Daoy (cell line): Measurements from ENCODE around the gene EXD2. TPM values are rescaled to one million over a fixed set of nuclear protein-coding genes. Genes with fewer than 3 reads are reported as not detected.
"Not testable (repeated sequence)": the region's sequence is repeated elsewhere in the genome, so short reads cannot be mapped to it uniquely, and the experiment has no call there.

Source experiments
- DNase-seq: peaks from one replicate; pipeline ENCODE4 v3.0.0-alpha.2; 2015; ENCODE audit warnings: low read depth
- total RNA-seq: library from RNA; depleted of rRNA; stranded (reverse); fragments of >200 nt; shearing (Covaris generic); gene quantifications from 2 replicates; pipeline ENCODE4 v1.2.3, GENCODE V29; 2014; rRNA removed

Gene EXD2
- total RNA-seq, 1 experiment from 2014 or later = 19.3 TPM

DNA sequence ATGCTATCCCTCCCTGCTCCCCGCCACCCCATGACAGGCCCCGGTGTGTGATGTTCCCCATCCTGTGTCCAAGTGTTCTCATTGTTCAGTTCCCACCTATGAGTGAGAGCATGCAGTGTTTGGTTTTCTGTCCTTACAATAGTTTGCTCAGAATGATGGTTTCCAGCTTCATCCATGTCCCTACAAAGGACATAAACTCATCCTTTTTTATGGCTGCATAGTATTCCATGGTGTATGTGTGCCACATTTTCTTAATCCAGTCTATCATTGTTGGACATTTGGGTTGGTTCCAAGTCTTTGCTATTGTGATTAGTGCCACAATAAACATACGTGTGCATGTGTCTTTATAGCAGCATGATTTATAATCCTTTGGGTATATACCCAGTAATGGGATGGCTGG, 86.1 kb downstream of the EXD2 start:
- not testable (repeated sequence) for DNase-seq

DNA sequence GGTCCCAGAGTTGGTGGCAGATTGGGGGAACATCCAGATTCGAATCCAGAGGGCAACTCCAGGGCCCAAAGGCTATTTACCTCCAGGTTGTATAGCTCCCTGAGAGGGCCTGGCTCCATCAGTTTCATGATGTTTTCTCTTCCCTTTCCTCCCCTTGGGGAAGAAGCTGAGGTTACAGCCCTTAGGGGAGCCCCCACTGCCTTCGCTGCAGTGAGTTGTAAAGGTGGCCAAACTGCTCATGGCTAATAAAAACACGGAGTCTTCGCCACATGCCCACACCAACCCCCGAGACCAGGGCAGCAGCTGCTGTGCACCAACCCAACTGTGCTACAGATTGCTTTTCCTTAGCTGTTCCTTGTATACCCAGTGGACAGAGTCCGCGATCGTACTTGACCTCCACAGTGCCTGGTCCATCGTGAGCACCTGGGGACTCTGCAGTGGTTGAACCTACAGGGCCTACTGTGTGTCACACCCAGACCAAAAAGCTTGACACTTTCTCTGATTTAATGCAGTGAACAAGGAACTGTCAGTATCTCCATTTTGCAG, 89.5 kb downstream of the EXD2 start:
- DNase-seq = no peak

DNA sequence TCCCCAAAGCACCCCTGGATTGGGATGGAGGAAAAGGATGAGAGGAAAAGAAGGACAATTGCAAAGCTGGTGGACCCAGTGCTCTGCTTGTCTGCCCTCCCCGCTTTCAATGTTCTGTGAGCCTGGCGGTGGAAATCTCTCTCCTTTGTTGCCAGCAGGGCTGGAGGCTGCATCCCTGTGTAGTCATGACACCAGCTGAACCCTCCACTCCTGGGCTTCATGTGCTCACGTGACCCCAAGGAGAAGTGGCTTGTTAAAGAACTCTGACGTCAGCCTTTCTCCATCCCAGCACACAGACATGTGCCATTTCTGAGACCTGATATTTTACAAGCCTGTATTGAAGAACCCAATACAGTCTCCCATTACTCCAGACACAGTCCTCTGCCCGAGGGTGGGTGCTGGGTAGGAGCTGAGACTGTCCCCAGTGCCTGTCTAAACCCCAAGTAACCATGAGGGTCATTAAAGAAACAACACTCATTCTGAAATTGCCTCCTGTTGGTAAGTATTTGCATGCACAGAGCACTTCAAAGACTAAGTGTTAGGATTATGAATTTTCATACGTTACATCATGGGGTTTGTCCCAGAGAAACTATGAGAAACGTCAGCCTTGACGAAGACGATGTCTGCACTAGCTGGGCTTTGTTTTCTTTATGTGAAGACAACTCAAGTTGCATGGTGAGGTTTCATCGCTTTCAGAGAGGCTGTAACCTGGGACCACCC, 90.3 kb downstream of the EXD2 start:
- DNase-seq = no peak

DNA sequence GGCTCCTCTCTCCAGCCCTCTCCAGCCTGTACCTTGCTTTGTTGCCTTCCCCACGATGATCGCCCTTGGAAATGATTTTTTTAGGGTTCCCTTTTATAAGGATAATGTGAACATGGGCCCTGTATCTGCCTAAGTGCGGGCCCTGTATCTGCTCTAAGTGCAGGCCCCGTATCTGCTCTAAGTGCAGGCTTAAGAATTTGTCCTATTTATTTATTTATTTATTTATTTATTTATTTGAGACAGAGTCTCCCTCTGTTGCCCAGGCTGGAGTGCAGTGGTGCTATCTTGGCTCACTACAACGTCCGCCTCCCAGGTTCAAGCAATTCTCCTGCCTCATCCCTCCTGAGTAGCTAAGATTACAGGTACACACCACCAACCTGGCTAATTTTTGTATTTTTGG, 91.2 kb downstream of the EXD2 start:
- DNase-seq = no peak

DNA sequence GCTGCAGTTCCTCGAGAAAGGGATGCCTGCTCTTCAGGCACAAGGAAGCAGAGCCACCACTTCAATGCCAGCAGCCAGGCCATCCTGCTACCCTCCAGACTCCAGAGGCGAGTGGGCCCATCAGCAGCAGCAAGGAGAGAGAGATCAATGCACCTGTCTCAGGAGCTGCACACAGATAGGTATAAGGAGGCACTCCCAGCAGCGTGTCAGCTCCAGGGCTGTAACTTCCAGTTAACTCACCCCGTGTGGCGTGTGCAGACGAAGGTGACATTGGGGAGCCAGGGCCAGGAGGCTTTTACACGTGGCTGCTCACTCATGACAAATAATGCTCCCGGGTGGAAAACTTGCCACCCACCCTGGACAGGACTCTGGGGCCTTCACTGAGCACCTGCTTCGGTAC, 92.9 kb downstream of the EXD2 start:
- no peak for DNase-seq

DNA sequence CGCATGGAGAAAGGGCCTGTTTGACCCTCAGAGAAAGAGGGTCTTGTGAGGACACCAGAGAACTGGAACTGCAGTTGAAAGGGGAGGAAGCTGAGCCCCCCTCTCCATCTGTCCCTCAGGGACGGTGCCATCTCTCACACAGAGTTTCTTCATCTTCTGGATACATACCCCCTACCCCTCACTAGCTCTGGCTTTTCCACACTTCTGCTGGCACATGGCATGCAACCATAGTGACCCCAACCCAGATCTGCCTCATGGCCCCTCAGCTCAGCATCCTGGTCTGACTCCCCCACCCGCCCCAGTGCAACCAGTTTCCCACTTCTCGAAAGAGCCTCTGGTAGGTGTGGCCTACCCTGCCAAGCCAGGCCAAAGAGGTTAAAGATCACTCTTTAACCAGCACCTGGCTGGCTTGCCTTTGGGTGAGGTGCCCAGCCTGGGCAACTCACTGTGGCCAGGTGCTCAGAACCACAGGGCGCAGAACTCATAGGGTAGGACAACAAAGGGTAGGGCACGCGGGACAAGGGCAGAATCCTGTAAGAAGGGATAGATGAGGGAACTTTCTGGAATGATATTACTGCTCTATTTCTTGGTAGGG, 94.5 kb downstream of the EXD2 start:
- DNase-seq = no peak

DNA sequence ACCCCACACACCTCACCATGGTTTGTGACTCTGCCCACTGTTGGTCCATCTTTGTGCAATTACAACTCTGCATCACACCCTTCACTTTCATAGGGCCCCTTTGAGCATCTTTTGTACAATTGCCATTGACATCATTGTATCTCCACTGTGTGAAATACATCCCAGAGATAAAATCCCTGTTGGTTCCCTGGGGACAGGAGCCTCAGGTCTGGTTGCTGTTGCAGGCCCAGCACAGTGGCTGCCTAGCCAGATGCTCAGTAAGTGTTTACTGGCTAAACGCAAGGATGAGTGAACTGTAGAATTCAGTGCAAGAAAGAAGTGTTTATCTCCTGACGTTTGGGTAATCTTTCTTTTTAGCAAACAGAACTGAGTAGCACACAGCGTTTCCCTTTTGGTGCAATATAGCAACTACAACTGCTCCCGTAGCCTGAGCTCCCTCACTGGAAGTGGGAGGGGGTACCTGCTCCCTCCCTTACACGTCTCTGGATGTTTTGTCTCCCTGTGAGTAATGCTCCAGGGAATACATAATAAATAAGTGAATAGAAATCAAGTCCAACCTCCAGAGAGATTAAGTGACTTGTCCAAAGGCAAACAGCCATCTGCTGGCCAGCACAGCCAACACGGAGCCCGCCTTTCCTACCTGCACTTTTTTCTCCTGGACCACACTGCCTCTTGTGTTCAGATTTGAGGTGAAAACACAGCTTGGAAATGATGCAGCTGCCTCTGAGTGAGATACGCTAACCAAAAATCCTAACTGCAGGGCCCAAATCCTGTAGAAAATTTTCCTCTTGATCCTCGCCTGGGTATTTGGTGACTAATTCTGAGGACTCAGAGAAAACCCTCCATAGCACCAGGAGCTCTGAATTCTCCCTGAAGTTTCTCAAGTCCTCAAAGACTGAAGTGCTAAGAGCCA, 96.1 kb downstream of the EXD2 start:
- no peak for DNase-seq

DNA sequence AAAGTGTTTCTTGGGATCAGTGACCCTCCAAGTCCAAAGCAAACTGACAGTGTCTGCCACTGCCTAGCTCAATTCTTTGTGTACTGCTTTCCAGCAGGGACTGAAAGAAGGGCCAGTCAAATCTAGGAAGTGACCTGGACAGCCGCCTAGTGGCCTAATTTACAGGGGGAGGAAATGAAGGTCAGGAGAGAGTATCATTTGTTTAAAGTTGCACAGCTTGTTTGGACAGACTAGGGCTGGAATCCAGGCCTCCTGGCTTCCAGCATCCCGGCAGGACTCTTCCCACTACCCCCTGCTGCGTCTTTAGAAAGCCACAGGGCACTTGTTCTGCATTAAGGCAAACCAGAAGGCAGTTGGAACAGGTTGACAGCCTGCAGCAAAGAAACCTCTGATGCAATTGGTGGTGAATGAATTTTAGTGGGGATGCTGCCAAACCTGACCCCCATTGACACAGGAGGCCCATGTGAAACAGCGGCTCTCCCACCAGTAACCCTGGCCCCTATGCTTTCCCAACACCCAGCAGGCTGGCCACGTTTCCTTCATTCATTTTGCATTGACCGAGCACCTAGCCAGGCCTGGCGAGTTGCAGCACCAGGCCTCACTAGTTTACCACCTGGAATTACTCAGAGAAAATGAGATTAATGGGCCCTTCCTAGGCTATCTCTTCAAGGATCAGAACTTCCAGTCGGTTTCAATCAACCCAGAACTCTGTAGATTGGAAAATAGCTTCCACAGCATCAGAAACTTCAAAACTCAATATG, 96.9 kb downstream of the EXD2 start:
- DNase-seq = no peak

DNA sequence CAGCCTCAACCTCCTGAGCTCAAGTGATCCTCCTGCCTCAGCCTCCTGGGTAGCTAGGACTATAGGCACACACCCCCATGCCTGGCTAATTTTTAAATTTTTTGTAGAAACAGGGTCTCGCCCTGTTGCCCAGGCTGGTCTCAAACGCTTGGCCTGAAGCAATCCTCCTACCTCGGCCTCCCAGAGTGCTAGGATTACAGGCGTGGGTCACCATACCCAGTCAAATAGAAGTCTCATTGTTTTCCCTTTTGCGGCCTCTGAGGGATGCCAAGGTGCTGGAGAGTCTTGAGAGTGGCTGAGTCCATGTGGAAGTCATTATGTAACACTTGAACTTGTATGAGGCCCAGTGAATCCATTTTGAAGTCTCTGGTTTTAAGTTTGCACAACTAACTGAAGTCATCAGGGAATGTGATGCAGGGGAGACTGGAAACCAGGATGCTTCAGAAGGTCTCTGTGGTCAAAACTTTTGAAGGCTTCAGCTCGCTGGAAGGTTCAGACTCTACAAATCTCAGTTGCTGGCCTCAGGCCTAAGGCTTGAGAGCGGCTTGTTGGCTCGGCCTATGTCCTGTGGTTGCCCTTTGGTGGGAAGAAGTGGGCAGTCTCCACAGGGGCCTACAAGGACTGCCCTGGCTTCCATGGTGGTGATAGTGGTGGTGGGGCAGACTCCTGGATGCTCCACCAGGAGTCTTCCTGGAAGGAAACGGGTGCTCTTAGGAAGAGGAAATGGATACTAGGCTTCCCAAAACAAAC, 97.8 kb downstream of the EXD2 start:
- no peak for DNase-seq

DNA sequence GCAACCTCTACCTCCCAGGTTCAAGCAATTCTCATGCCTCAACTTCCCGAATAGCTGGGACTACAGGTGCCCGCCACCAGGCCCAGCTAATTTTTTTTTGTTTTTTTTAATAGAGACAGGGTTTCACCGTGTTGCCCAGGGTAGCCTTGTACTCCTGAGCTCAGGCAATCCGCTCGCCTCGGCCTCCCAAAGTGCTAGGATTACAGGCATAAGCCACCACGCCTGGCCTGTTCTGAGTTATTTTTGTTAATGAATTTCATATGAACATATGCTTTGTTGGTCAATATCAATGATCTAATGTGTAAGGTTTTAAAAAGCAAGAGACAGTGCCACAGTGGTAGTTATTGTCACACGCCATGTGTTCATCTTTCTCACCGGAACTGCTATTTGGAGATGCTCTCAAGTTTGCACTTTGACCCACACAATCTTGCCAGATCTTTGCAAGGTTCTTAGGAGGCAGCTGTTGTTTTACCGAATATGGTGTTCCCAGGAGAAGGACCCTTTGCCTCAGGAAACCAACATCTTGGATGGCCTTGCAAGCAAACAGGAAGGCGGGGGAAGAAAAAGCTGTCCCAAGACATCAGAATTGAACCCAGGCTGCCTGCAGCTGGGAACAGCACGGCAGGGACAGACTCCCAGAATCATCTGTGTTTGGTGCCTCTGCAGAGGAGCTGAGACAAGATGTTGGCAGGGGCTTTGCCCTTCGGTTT, 98.7 kb downstream of the EXD2 start:
- no peak for DNase-seq

DNA sequence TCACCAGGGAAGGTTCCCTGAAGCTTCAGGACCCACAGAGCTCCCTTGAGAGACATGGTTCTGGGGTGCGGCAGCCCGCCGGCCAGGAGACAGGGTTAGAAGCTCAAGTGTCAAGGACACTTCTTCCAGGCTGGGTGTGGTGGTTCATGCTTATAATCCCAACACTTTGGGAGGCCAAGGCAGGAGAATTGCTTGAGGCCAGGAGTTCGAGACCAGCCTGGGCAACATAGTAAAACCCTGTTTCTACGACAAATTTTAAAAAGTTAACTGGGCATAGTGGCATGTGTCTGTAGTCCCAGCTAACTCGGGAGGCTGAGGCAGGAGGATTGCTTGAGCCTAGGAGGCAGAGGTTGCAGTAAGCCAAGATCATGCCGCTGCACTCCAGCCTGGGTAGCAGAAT, 99.6 kb downstream of the EXD2 start:
- not testable (repeated sequence) for DNase-seq

DNA sequence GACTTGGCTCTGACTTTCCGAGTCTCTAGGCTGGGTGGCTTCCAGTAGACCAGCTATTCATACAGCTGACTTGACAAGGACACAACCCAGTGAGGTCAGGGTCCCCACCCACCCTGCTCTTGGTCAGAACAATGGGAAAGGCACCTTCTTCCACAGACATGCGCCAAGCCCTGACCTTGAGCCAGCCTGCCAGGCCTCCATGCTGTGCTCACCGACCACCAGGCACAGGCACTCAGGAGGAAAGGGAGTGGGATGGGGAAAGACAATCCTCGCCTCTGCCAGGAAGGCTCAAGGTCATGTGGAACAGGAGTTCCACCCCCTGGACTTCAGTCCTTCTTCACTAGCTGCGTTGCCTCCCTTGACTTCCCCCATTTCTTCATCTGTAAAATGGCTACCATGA, 100.1 kb downstream of the EXD2 start:
- DNase-seq = no peak

DNA sequence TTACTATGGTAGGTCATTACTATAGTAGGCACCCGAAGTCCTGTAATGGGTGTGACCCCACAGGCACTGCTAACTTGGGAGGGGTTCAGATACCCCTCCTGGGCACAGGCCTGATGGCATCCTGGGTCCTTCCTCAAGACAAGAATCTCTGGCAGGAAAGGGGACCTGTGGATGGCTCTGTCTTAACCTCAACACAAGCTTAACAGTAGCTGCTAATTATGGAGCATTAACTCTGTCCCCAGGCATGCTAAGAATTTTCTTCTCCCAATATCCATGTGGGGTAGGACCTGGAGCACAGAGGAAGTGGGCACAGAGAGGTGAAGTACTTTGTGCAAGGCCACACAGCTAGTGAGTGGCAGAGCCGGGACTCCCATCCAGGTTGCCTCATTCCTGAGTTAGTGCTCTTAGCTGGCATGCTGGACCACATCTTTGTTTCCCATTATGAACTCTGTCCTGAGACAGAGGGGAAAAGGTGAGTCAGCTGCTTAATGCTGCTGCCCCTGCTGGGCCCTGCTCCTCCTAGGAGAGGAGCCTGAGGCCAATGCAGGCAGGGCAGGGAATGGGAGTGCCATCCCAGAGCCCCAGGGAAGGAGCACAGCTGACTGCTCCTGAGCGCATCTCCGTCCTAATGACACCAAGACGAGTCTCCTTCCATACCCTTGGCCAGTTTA, 100.7 kb downstream of the EXD2 start:
- no peak for DNase-seq

Other genes with a start within 250 kb of the EXD2 start
- gene ACTN1, start 212.2 kb upstream of the EXD2 start, total RNA-seq = 317 and 318 TPM in 2 replicates
- gene DCAF5, start 38.4 kb upstream of the EXD2 start, total RNA-seq = 7.8 and 9.7 TPM in 2 replicates
- 1.2 and 1.7 TPM in 2 replicates for gene GALNT16, start 68.7 kb downstream of the EXD2 start, total RNA-seq
- gene ERH, start 206.8 kb downstream of the EXD2 start, total RNA-seq = 262 and 280 TPM in 2 replicates
- gene SLC39A9, start 207.2 kb downstream of the EXD2 start, total RNA-seq = 95.8 and 110 TPM in 2 replicates